T-helper 2 cell (primary cell): ENCODE results near the gene IL17REL.

ENCODE experiments used
- DNase-seq, 5 experiments: peaks; one replicate each; pipeline versions ENCODE4 v3.0.0 to v3.0.0-alpha.2; 2012 to 2022

Gene IL17REL

GRCh38 chr22:49956418-49956770, 56.2 kb downstream of the IL17REL start:
- DNase-seq: no peak

- no peak for DNase-seq
These were observed 56.8 kb downstream of the IL17REL start for GRCh38 chr22:49955581-49956417.

DNA sequence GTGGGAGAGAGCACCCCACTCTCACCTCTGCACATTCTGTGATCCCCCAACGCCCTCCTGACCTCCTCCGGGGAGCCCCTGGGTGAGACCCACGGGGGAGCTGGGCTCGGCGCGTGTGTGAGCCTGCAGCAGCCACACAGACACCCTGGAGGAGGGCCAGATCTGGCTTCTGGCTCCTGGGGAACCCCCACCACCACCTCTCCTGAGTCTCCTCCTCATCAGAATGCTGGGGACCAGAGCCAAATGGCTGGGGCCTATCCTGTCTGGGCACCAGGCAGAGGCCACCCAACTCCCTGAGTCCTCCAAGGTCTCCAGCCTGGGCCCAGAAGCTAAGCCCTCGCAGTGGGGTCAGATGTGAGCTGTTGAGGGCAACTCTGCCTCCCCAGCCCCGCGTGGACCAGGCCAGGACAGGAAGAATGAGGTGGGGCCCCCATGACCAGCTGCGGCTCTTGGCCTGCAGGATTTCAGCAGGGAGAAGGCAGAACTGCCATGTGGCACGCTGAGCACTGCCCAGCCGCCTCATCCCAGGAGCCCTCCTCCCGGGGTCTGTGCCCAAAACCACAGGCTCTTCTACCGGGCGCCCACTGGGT, 57.5 kb downstream of the IL17REL start:
- no peak for DNase-seq

DNA sequence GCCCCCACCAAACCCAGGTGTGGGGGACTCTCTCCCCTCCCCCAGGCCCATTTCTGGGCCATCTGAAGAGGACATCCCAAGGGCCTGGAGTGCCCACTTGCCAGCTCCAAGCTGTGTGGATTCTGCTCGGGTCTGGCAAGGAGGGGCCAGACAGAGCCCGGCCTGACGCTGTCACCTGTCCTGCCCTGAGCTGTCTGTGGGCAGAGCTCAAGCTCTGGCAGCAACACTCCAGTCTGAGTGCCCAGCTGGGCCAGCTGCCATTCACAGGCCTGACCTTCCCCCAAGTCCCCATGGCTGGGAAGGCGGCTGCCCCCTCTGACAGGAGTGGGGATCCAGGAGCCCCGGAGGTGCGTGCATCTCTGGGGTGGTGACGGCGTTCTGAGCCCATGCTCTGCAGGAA, 58.2 kb downstream of the IL17REL start:
- no peak for DNase-seq

GRCh38 chr22:49953680-49954344, 58.8 kb downstream of the IL17REL start:
- no peak for DNase-seq

- DNase-seq: no peak
These were observed 59.4 kb downstream of the IL17REL start for GRCh38 chr22:49953027-49953679.

DNA sequence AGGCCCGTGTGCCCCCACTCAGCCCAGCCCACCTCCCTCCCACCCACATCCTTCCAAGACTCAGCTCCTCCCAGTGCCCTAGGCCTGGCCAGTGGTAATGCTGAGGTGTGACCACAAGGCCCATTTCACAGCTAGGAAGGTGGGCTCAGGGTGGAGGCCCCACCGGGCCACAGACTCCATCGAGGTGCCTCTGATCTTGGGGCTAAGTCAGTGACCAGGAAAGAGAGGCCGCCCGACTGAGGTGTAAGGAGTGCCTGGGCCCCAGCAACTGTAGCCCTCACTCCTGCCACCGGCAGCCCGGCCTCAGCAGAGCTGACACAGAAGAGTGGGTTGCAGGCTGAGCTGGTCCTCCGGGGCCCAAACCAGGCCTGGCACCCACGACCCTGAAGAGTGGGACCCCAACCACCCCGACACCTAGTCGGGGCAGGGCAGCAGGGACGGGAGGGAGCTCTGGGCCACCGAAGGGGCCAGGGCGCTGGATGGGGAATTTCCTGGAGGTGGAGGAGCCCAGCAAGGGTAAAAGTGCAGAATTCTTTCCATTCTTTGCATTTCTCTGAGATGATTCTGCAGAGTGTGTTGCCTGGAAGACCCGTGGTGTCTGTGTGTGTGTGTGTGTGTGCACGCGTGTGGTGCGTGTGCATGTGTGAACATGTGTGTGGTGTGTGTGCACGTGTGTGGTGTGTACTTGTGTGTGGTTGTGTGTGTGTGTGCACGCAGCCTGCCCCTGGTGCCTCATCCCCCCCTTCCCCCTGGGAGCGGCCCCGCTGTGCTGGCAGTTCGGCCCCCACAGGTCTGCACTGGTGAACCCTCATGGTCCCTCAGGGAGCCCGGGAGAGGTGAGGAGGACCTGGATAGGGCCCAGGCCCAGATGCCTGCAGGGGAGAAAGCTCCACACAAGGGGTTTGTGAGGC, 60.3 kb downstream of the IL17REL start:
- no peak for DNase-seq

- no peak for DNase-seq
These were observed 60.9 kb downstream of the IL17REL start for GRCh38 chr22:49951678-49951985.

GRCh38 chr22:49951000-49951677, 61.4 kb downstream of the IL17REL start:
- no peak for DNase-seq

DNA sequence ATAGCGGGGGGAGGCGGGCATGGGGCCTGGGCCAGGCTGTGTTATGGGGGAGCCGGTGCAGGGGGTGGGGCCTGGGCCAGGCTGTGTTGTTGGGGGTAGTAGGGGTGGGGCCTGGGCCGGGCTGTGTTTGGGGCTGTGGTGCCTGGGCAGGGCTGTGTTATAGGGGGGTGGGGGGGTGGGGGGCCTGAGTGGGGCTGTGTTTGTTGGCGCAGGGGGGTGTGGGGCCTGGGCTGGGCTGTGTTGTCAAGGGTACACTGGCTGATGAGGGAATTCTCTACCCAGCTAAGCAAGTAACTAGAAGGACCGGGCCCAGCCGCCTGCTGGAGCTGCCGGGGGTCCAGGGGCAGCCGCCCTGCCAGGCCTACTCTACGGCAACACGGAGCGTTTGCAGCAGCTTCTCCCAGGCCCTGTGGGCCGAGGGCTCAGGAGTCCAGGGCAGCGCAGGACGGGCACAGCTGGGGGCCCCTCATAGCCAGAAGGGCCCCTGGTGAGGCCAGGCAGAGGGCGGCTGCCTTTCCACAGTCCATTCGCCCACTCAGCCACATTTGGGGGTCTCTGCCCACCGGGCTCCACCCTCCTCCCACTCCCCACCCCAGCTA, 62.1 kb downstream of the IL17REL start:
- DNase-seq: no peak

DNA sequence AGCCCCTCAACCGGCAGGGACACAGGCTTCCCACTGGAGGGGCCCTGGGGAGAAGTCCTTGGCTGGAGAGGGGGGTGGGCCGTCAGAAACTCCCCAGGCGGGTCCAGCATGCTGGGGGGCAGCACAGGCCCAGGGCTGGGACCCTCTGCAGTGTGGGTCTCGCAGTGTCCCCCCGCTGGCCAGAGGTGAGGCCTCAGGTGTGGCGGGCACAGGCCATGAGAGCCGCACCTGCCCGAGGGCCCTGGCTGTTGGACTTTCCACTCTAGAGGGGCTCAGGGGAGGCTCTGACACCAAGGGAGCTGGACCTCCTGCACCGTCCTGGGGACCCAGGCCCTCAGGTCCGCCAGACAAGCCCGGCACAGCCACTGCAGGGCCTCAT, 62.7 kb downstream of the IL17REL start:
- no peak for DNase-seq

- DNase-seq: no peak
These were observed 63.3 kb downstream of the IL17REL start for GRCh38 chr22:49948958-49949913.

- DNase-seq: no peak
These were observed 64.2 kb downstream of the IL17REL start for GRCh38 chr22:49948116-49948957.

- DNase-seq: no peak
These were observed 65.3 kb downstream of the IL17REL start for GRCh38 chr22:49947296-49947622.

DNA sequence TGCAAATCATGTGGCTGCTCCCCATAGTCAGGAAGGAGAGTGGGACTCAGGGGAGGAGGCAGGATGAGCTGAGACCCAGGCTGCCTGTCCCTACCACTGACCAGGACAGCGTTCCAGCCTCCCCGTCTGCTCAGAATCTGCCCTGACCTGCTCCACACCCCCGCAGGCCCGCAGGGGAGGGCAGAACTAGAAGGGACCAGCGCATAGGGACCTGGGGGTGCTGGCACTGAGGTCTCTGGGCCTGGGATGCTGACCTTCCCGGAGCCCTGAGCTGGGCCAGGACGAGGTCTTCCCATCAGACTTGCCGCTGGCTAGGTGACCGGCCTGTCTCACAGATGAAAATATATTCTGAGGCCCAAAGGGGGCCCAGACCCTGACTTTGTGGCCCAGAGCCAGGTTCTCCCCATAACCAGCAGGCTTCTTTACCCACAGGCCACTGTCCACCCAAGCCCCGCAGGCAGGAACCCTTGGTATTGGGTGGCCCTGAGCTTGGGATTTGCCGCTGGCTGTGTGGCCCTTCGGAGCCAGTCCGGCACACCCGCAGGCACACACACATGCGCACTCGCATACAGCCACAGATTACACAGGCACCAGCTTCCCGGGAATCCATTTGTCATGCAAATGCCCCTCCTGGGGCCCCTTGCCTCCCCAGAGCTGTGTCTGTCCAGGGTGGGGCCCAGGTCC, 65.8 kb downstream of the IL17REL start:
- no peak for DNase-seq

- peak in 3 of 5 experiments; percentile 54 to 90 (median 60) for DNase-seq
These were observed 67.3 kb downstream of the IL17REL start for GRCh38 chr22:49945042-49945794.
